HG03066 (cell line): ENCODE data around the gene TAPBPL.
"Not testable (repeated sequence)": the region's sequence is repeated elsewhere in the genome, so short reads cannot be mapped to it uniquely, and the experiment has no call there.

ENCODE experiments used
- ATAC-seq: cut with Tn5 transposase; IDR thresholded peaks from one replicate; pipeline ENCODE4 v1.9.1; 2021; ENCODE audit warnings: low read depth; ENCODE audit not compliant: unreplicated experiment

TAPBPL gene

GRCh38 chr12:6461401-6462233 is 9.8 kb downstream of the TAPBPL start:
- ATAC-seq, result peak; percentile 81

GRCh38 chr12:6462234-6462995 is 10.6 kb downstream of the TAPBPL start:
- no peak for ATAC-seq

GRCh38 chr12:6463216-6463615 is 11.4 kb downstream of the TAPBPL start:
- no peak for ATAC-seq

DNA sequence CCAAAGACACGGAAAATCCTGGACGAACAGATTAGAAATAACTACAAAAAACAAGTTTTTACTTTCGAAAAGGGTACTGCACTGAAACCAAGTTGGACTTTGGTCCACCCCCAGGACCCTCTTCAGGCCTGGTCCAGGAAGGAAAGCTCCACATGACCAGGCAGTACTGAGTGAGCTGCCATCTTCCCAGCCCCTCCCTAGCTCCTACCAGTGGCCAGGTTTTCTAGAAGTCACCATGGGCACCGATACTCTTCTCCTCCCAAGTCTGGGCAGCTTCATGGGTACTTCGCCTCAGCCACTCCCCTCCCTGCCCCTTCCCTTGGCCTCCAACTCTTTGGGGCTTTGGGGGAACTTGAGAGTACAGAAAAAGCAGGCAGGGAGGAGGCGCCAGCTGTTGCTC is 12.0 kb downstream of the TAPBPL start:
- ATAC-seq, result no peak

GRCh38 chr12:6464531-6464930 is 12.7 kb downstream of the TAPBPL start:
- no peak for ATAC-seq

DNA sequence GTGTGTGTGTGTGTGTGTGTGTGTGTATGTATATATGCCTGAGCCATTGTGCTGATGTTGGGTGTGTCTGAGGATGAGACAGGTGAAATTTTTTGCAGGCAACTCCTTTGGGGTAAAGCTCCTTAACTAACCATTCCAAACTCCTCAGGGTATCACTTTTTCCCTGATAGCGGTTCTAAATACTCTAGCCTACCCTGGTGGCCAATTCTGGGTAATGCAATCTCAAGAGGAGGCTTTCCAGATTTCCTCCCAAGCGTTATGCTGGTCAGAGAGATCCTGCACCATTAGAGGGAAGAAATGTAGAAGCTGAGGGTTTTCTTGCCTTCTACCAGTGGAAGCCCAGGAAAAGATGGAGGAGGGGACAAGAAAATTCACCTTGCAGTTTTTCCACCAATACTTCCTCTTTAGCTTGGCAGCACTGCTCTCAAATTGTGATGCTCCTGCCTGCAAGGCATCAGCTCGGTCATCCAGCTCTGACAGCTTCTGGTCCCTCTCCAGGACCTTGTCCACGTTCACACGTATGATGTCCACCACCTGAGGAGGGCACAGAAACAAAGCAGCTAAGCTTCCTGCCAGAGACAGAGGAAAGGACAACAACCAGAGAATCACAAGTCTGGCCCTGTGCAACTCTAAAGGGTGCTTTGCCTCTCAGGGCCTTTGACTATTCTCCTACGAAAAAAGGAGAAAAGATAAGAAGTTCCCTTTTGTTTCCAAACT is 13.8 kb downstream of the TAPBPL start:
- no peak for ATAC-seq

- no peak for ATAC-seq
These were observed 14.3 kb downstream of the TAPBPL start for GRCh38 chr12:6466184-6466573.

GRCh38 chr12:6466751-6467150 is 14.9 kb downstream of the TAPBPL start:
- not testable (repeated sequence) for ATAC-seq

DNA sequence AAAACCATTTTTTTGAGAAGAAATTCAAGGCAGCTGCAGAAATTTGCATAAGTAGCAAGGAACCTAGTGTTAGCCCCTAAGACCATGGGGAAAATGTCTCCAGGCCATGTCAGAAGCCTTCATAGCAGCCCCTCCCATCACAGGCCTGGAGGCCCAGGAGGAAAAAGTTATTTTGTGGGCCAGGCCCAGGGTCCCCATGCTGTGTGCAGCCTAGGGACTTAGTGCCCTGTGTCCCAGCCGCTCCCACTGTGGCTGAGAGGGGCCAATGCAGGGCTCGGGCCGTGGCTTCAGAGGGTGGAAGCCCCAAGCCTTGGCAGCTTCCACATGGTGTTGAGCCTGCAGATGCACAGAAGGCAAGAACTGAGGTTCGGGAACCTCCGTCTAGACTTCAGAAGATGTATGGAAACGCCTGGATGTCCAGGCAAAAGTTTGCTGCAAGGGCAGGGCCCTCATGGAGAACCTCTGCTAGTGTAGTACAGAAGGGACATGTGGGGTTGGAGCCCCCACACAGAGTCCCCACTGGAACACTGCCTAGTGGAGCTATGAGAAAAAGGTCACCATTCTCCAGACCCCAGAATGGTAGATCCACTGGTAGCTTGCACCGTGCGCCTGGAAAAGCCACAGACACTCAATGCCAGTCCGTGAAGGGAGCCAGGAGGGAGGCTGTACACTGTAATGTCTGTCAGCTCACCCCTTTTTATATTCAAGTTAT is 15.9 kb downstream of the TAPBPL start:
- not testable (repeated sequence) for ATAC-seq

GRCh38 chr12:6468283-6468575 is 16.4 kb downstream of the TAPBPL start:
- no peak for ATAC-seq

DNA sequence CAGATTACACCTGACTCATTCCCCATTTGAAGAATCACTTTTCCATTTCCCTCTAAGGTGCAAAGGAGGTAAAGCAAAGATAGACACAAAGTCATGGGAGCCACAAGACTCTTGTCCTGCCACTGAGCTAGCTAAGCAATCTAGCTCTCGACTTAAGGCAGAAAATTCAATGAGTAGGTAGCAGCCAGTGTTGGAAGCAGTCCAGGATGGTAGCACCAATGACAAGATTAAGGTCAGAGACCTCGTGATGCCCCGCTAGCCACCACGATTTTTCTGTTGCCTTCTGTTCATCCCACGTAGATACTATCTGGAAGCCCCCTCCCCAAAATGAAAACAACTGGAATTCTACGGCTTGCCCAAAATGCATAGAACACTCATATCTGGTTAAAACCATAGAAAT is 17.2 kb downstream of the TAPBPL start:
- no peak for ATAC-seq

- no peak for ATAC-seq
These were observed 17.9 kb downstream of the TAPBPL start for GRCh38 chr12:6469609-6470374.

DNA sequence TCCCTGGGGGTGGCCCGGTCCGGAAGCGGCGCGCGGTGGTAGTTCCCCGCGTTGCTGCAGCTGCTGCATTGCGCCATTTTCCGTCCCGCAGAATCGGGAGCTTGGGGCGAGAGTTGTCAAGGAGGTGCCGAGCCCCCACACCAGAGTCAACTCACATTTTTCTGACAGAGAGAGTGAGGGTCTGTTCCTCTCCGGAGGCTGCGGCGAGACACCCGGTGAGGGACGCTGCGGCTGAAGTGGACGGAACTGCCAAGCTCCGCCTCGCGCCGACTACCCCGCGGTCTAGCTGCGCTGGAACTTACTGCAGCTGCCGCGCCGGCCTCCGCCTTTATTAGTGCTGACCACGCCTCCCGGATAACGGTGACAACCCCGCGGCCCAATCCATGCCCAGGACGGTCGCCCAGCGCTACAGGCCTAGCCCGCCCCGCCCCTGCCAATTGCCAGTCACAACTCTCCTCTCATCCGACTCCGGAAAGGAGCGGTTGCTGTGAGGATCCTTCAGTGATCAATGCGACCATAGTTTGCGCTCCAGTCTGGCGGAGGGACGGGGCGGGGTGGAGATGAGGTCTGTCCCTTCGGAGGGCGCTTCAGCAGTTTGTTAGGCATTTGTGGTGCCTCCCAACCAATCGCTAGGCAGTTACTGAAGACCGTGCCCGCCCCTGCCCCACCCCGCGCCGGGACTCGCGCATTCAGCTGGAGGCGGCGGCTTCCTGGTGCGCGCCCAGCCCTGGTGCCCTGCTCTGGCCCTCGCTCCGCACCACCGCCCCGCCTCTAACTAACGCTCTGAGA is 18.7 kb downstream of the TAPBPL start, which contains the start of gene VAMP1:
VAMP1 (minus strand) TSS at position 303 of the 789 bp plus-strand sequence; CDS start at position 157, 146 bp downstream.
- ATAC-seq, result peak; percentile 84

- ATAC-seq, result no peak
These were observed 20.1 kb downstream of the TAPBPL start for GRCh38 chr12:6471989-6472360.

- no peak for ATAC-seq
These were observed 20.6 kb downstream of the TAPBPL start for GRCh38 chr12:6472491-6472890.

- ATAC-seq, result not testable (repeated sequence)
These were observed 23.6 kb downstream of the TAPBPL start for GRCh38 chr12:6475233-6475975.

DNA sequence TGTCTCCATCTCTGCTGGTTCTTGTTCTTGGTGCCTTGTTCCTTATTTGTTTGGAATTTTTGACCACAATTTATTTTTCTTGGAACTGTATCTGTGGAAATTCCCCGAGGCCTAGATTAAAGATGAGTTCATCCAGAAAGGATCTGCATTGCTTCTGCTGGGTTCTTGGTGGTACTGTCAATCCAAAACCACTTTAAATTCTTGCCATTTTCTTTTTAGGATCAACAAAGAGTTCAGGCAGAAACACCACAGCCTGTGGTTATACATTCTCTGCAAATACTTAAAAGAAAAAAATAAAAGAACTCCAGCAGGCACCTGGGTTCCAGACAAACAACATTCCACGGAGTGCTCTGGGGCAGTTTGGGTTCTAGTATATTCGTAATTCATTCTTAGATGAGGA is 24.6 kb downstream of the TAPBPL start:
- ATAC-seq, result no peak

- ATAC-seq, result not testable (repeated sequence)
These were observed 25.9 kb downstream of the TAPBPL start for GRCh38 chr12:6477601-6478377.
